ENCODE measurements around the gene APBB2.

DNA sequence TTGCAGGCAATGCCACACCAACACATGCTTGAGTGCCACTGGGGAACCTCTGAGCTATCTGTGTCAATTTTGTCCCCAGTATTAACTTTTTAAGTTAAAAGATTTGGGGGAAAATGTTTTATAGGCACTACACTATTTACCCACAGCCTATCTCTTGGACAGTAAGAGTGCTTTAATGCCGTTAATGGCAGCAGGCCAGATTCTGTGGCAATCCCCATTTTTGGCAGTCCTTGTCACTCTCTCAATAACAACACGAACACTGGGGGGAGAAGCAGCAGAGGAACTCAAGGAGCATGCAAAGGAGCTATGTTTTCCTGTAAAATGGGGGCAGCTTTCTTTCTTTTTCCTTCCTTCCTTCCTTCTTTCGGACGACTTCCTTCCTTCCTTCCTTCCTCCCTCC, 296.0 kb downstream of the APBB2 start:
- TF ChIP-seq, protein P1, sequence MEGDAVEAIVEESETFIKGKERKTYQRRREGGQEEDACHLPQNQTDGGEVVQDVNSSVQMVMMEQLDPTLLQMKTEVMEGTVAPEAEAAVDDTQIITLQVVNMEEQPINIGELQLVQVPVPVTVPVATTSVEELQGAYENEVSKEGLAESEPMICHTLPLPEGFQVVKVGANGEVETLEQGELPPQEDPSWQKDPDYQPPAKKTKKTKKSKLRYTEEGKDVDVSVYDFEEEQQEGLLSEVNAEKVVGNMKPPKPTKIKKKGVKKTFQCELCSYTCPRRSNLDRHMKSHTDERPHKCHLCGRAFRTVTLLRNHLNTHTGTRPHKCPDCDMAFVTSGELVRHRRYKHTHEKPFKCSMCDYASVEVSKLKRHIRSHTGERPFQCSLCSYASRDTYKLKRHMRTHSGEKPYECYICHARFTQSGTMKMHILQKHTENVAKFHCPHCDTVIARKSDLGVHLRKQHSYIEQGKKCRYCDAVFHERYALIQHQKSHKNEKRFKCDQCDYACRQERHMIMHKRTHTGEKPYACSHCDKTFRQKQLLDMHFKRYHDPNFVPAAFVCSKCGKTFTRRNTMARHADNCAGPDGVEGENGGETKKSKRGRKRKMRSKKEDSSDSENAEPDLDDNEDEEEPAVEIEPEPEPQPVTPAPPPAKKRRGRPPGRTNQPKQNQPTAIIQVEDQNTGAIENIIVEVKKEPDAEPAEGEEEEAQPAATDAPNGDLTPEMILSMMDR (IDR thresholded peaks at IDR 0.05): no peak
- TF ChIP-seq POLR2A (IDR thresholded peaks at IDR 0.05): no peak

Measured in heart left ventricle (tissue), 13 donors.